Measurements from ENCODE around the gene TBL1XR1. TPM values are rescaled to one million over a fixed set of nuclear protein-coding genes. Genes with fewer than 3 reads are reported as not detected.

TBL1XR1 gene
- 130 and 138 TPM in 2 replicates for total RNA-seq

GRCh38 chr3:177197041-177197726 lies at the start of gene TBL1XR1:
Gene TBL1XR1, minus strand, starts transcription at chr3:177197482. Its CDS starts 132,505 bp downstream, at chr3:177064977.

Small RNA genes within 50 kb of the gene (small RNA-seq; reads per million reads assigned to genes)
- gene RF00019 (not detected), gene RNU6-681P (not detected)

Data from hair follicle dermal papilla cell (primary cell).